HG03342 (cell line): ENCODE data around the gene WWP2.

Experiments
- ATAC-seq: cut with Tn5 transposase; IDR thresholded peaks from one replicate; pipeline ENCODE4 v1.9.1; 2021; ENCODE audit warnings: mild to moderate bottlenecking, moderate library complexity; ENCODE audit not compliant: unreplicated experiment

The WWP2 gene

DNA sequence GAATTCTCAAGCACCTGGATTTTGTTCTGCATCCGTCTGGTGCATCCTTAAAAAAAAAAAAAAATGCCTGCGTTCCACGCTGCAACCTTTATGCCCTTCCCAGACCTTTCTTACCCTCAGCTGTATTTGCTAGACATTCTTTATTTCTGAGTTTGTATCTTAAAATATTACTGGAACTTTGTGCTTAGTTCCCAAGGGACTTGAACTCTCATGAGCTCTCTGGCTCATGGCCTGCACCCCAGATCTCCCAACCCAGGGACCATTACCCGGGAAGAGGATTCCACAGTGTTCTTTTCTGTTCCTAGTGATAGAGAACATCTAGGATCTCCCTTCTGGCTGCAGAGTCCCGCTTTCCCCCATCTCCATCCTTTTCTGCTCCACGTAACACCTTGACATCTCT, 160.1 kb downstream of the WWP2 start:
- no peak for ATAC-seq

- ATAC-seq: no peak
These were observed 162.1 kb downstream of the WWP2 start for GRCh38 chr16:69924041-69924775.

- ATAC-seq: no peak
These were observed 162.7 kb downstream of the WWP2 start for GRCh38 chr16:69924777-69925191.

GRCh38 chr16:69925311-69925710, 163.2 kb downstream of the WWP2 start:
- ATAC-seq: no peak

GRCh38 chr16:69926241-69926640, 164.1 kb downstream of the WWP2 start:
- no peak for ATAC-seq

GRCh38 chr16:69927056-69927757, 165.1 kb downstream of the WWP2 start:
- no peak for ATAC-seq

DNA sequence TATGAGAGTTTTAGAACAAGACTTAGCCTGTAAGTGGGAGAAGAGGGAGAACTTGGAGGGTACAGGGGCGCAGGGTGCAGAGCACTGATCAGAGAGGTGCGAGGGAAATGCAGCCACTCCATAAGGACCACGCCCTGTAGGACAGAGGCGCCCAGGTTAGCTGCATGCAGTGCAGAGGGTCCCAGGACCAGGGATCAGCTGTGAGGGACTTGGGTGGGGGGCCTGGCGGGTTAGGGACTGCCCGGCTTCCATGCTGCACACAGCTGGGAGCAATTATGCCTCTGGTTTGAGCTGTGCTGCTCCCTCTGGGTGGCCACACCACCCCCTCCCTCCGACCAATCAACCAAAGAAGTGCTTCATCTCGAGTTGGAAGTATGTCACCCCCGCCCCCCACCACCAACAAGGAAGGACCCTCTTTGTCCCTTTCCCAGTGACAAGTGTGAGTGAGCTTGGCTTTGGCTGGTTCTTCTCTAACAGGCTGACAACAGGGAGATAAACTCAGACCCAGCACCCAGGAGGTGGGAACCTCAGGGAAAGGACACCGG, 166.8 kb downstream of the WWP2 start:
- ATAC-seq: no peak

DNA sequence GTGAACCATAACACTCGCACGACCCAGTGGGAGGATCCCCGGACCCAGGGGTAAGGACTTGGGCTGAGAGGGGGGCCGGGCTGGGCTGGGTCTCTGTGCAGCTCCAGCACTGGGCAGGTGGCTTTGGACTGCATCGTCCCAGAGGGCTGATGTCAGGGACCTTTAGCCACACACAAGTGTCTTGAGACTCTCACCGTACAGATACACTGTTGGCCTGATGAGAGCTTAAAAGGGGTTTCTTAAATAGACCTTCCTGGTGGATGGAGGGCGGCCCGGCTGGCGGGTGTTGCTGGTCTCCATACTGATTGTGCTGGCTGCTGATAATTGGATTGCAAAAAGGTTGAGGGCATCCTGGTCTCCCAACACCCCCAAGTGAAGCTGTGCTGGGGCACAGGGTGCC, 167.3 kb downstream of the WWP2 start:
- ATAC-seq: no peak

DNA sequence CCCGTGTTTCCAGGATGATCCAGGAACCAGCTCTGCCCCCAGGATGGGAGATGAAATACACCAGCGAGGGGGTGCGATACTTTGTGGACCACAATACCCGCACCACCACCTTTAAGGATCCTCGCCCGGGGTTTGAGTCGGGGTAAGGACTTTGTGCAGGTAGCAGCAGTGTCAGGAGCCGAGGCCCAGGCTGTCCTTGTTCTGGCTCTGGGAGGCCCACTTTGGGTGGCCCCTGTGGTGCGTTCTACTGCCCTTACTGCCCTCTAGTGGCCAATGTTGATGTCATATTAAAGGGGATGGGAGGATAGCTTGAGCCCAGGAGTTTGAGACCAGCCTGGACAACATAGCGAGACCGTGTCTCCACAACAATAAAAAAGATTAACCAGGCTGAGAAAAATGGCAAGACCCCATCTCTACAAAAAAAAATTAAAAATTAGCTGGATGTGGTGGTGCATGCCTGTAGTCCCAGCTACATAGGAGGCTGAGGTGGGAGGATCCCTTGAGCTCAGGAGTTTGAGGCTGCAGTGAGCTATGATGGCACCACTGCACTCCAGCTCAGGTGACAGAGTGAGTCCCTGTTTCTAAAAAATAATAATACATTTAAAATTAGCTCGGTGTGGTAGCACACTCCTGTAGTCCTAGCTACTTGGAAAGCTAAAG, 168.1 kb downstream of the WWP2 start:
- ATAC-seq: peak; percentile 61

DNA sequence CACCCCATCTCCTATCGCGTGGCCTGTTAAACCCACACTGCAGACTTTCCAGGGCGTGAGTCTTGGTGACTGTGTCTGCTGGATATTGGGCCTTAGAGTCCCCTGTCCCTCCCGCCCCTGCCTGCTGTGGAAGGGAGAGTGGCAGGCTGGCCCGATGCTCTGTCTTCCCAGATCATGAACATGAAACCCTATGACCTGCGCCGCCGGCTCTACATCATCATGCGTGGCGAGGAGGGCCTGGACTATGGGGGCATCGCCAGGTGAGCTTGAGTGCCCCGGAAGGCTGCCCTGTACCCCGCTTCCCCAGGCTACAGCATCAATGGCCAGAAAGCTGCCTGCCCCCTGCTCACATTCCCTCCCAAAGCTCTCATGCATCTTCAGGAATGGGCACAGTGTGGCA, 169.5 kb downstream of the WWP2 start:
- ATAC-seq: no peak

- ATAC-seq: no peak
These were observed 170.1 kb downstream of the WWP2 start for GRCh38 chr16:69932228-69932627.

- ATAC-seq: no peak
These were observed 170.7 kb downstream of the WWP2 start for GRCh38 chr16:69932691-69933392.

DNA sequence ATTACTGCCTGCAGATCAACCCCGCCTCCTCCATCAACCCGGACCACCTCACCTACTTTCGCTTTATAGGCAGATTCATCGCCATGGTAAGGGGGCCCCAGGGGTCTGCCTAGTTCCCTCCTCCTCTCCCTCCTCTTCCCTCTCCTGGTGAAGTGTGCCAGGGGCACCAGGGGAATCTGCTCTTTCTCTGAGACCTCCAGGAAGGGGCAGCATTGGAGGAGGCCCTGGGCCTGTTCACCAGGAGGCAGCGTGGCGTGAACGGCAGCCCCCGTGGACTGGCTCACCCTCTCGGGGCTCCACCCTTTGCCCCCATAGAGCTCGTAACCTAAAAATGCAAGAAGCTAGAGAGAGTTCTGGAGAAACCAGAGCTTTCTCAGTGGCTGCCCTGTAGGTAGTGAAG, 171.9 kb downstream of the WWP2 start:
- no peak for ATAC-seq

GRCh38 chr16:69934751-69935150, 172.6 kb downstream of the WWP2 start:
- no peak for ATAC-seq

GRCh38 chr16:69935278-69935711, 173.2 kb downstream of the WWP2 start:
- ATAC-seq: no peak

- ATAC-seq: no peak
These were observed 173.6 kb downstream of the WWP2 start for GRCh38 chr16:69935740-69936139.

- ATAC-seq: no peak
These were observed 174.1 kb downstream of the WWP2 start for GRCh38 chr16:69936252-69936651.

DNA sequence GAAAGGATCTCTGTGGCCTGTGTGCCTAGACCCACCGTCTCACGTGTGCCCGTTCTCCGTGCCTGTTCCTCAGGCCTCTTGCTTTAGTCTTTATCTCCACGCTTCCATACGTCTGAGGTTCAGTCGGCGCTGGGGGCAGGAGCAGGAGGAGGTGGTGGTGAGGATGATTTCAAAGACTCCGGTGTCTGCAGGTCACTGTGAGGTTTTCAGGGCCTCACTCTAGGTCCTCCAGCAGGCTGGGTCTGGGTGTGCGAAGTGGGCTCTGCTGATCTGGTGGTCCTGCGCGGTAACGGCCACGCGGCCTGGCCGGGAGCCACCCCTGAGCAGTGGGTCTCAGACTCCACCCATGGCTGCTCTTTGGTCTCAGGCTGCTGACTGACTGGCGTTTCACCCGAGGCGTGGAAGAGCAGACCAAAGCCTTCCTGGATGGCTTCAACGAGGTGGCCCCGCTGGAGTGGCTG, 174.6 kb downstream of the WWP2 start:
- no peak for ATAC-seq

DNA sequence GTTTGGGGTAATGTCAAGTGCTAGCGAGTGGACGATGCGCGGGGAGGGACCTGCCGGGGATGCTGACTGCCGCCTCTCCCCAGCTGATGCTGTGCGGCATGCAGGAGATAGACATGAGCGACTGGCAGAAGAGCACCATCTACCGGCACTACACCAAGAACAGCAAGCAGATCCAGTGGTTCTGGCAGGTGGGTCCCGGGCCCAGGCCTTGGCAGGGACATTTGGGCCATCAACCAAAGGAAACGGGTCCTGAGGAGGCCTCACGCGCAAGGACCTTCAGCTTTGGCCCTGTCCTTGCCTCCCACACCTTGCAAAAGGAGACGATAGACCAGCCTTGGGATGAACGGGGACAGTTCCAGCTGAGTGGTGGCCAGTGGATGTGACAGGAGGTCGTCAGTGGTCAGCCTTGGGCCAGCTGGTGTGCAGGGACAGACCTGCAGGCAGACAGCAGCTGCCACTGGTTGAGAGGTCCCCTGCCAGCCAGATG, 175.4 kb downstream of the WWP2 start:
- ATAC-seq: no peak

- ATAC-seq: no peak
These were observed 177.1 kb downstream of the WWP2 start for GRCh38 chr16:69938981-69939820.
